ENCODE results near the gene BCAM. TPM values are rescaled to one million over a fixed set of nuclear protein-coding genes. Genes with fewer than 3 reads are reported as not detected.

The BCAM gene
- total RNA-seq, 4 donors from 2014 or later = 24.1 to 52.7 (median 36.9) TPM

- Histone ChIP-seq H3K36me3 (no peaks in the 10 kb centered on the region), H3K4me1 (peaks cover 0 to 12% (median 2%) of the 10 kb centered on the region in 3 donors), H3K27ac (no peak overlapping the region), H3K4me3 (no peak overlapping the region), H3K9me3 (no peaks in the 10 kb centered on the region), H3K27me3 (no peaks in the 10 kb centered on the region)
- TF ChIP-seq CTCF (IDR thresholded peaks at IDR 0.05) = peak in 3 of 4 experiments; percentile 94 to 97 (median 97)
- no peak for TF ChIP-seq EP300 (IDR thresholded peaks at IDR 0.05)
- WGBS, 2 donors (ENCODE audit: low coverage in 1 of 2) = 0% methylated on average over 1 of the region's 3 CpGs; no CpG with 5 or more reads in 1 of the 2 donors
- peak; percentile 95 for ATAC-seq
Measured at GRCh38 chr19:44800461-44800860, 8.4 kb upstream of the BCAM start.

GRCh38 chr19:44803442-44804428 lies 5.2 kb upstream of the BCAM start:
- no peak for TF ChIP-seq CTCF (IDR thresholded peaks at IDR 0.05)
- TF ChIP-seq POLR2A (IDR thresholded peaks at IDR 0.05) = no peak
- no peak for TF ChIP-seq EP300 (IDR thresholded peaks at IDR 0.05)
- no peak for TF ChIP-seq POLR2AphosphoS5 (IDR thresholded peaks at IDR 0.05)
- H3K4me3 ChIP-seq = no peak overlapping the region
- 77 to 89% methylated on average over 3 to 7 of the region's 13 CpGs for WGBS, 2 donors (ENCODE audit: low coverage in 1 of 2)
- H3K27me3 ChIP-seq = no peaks in the 10 kb centered on the region
- H3K4me1 ChIP-seq = peaks cover 0 to 13% (median 7%) of the 10 kb centered on the region in 3 donors
- ATAC-seq = no peak
- no peaks in the 10 kb centered on the region for H3K36me3 ChIP-seq
- H3K9me3 ChIP-seq = no peaks in the 10 kb centered on the region
- H3K27ac ChIP-seq = no peak overlapping the region

- no peak for TF ChIP-seq CTCF (IDR thresholded peaks at IDR 0.05)
- TF ChIP-seq POLR2A (IDR thresholded peaks at IDR 0.05) = no peak
- TF ChIP-seq EP300 (IDR thresholded peaks at IDR 0.05) = no peak
- TF ChIP-seq POLR2AphosphoS5 (IDR thresholded peaks at IDR 0.05) = no peak
- H3K36me3 ChIP-seq = no peaks in the 10 kb centered on the region
- H3K4me1 ChIP-seq = peaks cover 0 to 38% (median 19%) of the 10 kb centered on the region in 3 donors
- no peak overlapping the region for H3K27ac ChIP-seq
- no peaks in the 10 kb centered on the region for H3K27me3 ChIP-seq
- H3K4me3 ChIP-seq = no peak overlapping the region
- no peak for ATAC-seq
- no peaks in the 10 kb centered on the region for H3K9me3 ChIP-seq
- WGBS, 2 donors (ENCODE audit: low coverage in 1 of 2) = 78% methylated on average over 3 of the region's 7 CpGs; no CpG with 5 or more reads in 1 of the 2 donors
Measured at GRCh38 chr19:44806291-44806690, 2.6 kb upstream of the BCAM start.

- Histone ChIP-seq H3K27ac (peak overlapping the region in 3 of 4 donors; percentile 70 to 78 (median 77)), H3K36me3 (peaks cover 0 to 4% of the 10 kb centered on the region in 2 donors), H3K4me1 (peaks cover 0 to 41% (median 19%) of the 10 kb centered on the region in 3 donors), H3K4me3 (no peak overlapping the region), H3K27me3 (no peaks in the 10 kb centered on the region), H3K9me3 (no peaks in the 10 kb centered on the region)
- ATAC-seq = no peak
- WGBS, 2 donors (ENCODE audit: low coverage in 1 of 2) = 33% methylated on average over 1 of the region's 5 CpGs; no CpG with 5 or more reads in 1 of the 2 donors
- TF ChIP-seq EP300 (IDR thresholded peaks at IDR 0.05) (no peak), POLR2AphosphoS5 (IDR thresholded peaks at IDR 0.05) (no peak), POLR2A (IDR thresholded peaks at IDR 0.05) (no peak), CTCF (IDR thresholded peaks at IDR 0.05) (no peak)
Measured at GRCh38 chr19:44807162-44807561, 1.7 kb upstream of the BCAM start.

Data from gastroesophageal sphincter (tissue), 4 donors.